ENCODE measurements around the gene COBL. TPM values are rescaled to one million over a fixed set of nuclear protein-coding genes. Genes with fewer than 3 reads are reported as not detected.

Gene COBL
- total RNA-seq, 1 experiment from 2014 or later: 0.81 TPM

DNA sequence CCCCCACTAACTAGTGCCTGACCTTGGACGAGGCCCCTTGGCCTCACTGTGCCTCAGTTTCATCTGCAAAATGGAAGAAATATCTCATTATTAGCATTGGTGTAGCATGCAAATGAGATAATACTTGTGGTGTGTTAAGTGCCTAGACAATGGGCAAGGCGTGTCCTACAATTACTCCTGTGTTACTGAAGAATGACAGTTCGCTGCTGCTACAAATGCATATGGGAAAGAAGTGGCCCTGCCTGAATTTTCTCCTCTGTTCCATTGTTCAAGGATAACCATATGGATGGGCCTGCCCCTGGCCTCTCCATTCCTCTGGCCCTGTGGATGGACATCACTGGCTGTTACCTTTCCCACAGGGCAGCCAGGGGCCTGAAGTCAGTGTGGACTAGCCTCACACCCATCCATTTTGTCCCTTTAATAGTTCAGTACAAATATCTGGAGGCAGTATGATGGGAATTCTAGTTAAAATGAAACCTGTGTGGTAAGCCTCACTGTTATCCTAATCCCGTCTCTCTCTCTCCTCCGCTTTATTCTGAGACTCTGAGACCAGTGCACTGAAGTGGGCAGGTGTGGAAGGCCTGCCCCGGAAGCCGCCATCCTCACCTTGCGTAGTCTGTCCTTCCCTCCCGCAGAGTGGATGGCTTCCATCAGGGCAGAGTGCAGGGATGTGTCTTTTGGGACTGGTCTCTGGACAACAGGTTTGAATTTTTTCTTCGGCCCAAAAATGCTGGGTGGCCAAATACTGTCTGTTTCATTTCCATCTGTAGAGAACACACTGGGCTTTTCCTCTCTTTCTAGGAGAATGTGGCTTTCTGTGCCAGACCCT lies 289.3 kb downstream of the COBL start:
- DNase-seq (ENCODE audit: low spot score): no peak

GRCh38 chr7:51026341-51026740 lies 290.3 kb downstream of the COBL start:
- DNase-seq (ENCODE audit: low spot score): no peak

DNA sequence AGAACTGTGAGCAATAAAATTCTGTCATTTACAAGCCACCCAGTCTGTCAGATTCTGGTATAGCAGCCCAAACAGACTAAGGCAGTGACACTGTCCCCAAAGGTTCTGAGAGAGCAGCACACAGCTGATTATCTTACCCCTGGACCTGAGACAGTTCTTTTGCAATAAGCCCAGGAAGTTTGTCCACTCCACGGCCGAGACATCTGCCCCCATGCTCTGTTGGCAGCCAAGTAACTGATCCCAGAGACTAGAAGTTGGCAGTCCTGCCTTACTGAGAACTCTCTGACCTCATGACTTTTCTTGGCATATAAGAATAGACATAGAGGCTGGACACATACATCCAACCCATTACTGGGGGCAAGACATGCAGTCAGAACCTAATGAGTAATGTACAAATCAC lies 290.9 kb downstream of the COBL start:
- DNase-seq (ENCODE audit: low spot score): no peak

GRCh38 chr7:51024867-51025266 lies 291.7 kb downstream of the COBL start:
- DNase-seq (ENCODE audit: low spot score): no peak

DNA sequence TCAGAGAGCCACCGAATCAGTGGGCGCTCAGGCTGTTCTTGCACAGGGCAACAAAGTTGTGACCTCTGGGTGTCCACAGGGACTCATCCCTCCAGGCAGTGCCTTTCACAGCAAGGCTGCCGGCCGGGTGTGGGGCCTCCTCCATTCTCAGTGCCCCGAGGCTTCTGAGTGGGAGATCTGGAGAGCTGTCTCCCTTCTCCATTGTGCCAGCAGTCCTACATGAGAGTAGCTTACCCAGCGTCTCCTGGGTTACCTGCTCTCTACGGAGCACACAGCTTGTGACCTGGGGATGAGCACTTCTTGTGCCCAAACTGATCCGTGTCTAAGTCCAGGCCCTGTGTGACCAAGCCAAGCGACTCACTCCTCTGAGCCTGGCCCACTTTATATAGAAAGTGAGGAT lies 293.1 kb downstream of the COBL start:
- DNase-seq (ENCODE audit: low spot score): no peak

DNA sequence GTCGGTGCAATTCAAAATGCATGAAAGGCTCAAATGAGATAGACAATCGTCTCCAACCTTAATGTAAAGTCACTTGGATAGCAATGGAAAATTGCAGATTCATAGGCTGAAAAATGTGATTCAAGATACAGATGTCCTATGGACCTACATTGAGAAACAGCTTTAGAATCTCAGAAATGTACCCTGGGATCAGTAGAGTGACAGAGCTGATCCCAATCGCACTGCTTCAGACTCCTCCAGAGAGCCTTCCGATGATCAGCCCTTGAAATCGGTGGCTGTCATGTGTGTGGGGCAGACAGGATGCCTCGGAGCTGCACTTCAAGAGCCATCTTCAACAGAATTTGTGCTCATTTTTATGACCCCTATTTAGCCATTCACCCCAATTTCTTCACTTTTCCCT lies 293.8 kb downstream of the COBL start:
- no peak for DNase-seq (ENCODE audit: low spot score)

- no peak for DNase-seq (ENCODE audit: low spot score)
Measured at GRCh38 chr7:51021906-51022570, 294.6 kb downstream of the COBL start.

GRCh38 chr7:51020944-51021343 lies 295.7 kb downstream of the COBL start:
- DNase-seq (ENCODE audit: low spot score): no peak

GRCh38 chr7:51019891-51020870 lies 296.4 kb downstream of the COBL start:
- no peak for DNase-seq (ENCODE audit: low spot score)

DNA sequence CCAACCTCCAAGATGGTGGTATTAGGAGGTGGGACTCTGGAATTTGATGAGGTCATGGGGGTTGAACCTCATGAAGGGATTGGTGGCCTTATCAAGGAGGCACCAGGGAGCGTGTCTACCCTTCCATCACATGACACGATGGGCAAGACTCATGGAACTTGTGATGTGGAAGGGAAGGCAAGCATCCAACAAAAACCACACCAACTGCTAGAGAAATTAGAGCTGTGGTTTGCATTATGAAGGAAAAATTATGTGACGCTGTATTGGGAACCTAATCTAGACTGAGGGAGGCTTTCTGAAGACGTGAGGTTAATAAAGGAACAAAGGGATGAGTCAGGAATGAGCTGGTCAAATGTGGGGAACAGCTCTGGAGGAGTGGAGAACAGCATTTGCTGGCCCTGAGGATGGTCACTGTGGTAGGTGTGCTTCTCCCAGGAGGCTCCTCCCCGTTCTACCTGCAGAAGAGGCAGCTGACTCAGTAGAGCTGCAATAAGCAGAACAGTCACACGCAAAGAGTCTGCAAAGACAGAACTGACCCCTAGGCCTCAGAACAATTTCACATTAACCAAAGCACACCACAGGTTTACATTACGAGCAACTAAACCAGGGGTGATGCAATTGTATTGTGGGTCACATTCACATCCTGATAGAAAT lies 297.3 kb downstream of the COBL start:
- peak; percentile 100 for DNase-seq (ENCODE audit: low spot score)

DNA sequence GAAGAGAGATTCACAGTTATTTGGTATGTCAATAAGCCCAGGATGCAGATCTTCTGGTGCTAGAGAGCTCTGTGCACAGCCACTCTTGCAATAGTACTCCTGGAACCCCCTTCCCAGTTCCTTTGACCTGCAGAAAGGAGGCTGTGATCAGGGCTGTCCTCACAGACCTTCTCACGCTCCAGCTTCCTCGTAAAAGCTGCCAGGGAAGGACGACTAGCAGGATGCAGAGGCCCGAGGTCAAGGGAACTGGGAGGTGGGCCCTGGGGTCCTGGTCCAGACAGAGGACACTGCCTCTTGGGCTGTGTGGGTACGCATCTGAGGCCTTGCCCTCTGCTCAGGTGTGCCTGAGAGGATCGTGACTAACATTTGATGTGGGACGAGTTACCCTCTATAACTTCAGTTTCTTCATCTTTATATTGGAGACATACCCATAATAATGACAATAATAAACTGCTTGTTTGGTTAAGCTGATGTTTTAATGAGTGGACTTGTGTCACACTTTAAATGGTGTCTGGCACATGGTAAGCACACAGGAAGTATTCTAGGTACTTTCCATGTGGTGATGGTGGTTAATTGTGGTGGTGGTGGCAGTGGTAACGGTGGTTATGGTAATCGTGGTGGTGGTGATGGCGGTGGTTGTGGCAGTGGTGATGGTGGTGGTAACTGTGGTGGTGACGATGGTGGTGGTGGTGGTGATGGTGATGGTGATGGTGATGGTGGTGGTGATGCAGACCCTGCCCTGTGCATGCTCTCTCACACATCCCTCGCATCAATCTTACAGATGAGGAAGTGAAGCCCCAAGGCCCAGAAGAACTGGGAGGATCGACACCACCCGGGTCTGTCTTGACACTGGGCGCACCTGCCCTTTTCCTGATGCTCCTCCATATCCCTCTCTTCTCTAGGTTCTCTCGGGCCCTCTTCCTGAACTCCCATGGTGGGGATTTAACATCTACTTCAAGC lies 298.8 kb downstream of the COBL start:
- no peak for DNase-seq (ENCODE audit: low spot score)

DNA sequence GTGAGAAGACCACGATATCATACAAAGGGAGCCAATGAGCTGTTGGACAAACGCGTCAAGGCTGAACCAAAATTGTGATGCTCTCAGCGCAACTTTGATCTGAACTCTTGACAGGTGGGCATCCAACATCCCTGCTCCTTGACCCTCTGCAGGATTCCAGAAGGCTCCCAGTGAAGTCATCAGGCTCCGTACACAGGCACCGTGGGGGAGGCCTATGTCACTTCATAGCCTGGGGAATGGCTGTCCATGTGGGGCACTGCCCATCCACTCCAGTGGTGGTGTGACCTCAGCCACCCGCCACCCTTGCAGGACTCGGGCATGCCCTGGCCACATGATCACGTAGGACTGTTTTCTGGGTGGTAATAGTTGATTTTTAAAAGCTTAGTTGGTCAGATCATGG lies 300.1 kb downstream of the COBL start:
- no peak for DNase-seq (ENCODE audit: low spot score)

GRCh38 chr7:51015581-51015980 lies 301.0 kb downstream of the COBL start:
- no peak for DNase-seq (ENCODE audit: low spot score)

DNA sequence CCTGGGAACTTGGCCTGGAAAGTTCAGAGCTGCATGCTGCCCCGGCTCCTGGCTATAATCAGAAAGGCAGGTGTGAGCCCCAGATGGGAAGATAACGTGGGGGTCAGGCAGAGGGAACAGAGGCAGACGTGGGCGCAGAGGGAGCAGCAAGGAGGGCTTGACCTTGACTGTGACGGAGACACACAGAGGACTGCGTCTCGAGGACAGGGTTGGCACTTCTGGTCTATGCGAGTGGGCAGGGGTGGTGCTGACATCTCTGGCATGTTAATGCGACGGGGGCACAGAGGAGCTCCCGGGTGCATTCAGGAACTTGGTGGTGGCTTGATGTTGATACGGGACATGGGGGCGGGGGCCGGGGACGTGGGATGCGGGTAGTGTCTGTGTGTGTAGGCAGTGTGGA lies 301.8 kb downstream of the COBL start:
- DNase-seq (ENCODE audit: low spot score): no peak

GRCh38 chr7:51013861-51014511 lies 302.6 kb downstream of the COBL start:
- no peak for DNase-seq (ENCODE audit: low spot score)

GRCh38 chr7:51013218-51013786 lies 303.3 kb downstream of the COBL start:
- DNase-seq (ENCODE audit: low spot score): no peak

DNA sequence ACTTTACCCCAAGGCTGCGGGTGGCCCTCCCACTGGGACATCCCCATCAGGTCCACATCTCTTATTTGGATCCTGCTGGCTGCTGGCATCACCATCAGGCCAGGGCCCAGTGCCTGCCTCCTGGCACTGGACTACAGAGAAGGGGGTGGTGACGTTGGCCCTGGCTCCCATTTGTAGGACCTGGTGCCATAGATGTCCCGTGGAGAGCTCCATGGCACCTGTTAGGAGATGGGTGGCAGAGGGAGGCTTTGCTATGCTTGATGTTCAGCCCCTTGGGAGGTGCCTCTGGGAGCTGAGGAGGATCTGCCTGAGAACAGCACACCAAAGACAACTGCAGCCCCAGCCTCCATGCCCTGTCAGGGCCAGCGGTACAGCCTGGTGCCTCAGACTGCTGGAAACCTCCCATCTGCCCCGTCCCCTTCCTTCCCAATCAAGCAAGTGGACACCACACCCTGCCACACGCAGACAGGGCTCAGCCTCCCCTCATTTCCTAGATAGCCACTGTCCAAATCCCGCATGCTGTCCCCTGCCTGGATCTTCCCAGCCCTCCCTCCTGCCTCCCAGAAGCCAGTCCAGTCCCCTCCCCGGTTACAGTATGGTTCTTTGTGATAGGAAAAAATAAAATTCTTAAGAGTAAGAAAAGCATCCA lies 303.9 kb downstream of the COBL start:
- DNase-seq (ENCODE audit: low spot score): no peak

DNA sequence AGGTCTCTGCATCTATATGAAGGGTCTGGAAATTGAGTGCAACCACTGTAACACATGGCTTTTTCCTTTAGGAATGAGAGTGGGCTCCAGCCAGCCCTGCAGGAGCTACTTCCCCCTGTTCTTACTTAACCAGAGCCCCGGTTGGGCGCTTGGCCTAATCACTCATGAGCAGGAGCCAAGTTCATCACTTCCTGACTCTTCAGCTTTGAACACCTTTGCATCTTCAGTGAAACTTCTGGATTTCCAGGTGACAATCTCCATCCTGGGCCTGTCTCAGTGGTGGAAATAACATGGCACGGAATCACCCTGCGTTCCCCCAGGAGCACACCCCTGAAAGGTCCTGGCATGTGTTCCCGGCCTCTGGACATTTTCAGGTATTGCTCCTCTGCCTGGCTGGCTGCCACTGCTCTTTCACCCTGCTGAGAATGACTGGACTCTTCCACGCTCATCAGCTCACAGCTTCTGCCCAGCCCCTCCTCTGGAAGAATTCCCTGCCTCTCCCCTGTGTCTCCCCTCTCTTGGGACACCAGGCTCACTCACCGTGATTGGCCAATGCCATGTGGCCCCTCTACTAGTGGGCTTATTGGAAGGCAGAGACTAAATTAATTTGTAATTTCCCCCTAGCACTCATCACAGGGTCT lies 304.8 kb downstream of the COBL start:
- no peak for DNase-seq (ENCODE audit: low spot score)

- DNase-seq (ENCODE audit: low spot score): no peak
Measured at GRCh38 chr7:51010534-51010933, 306.1 kb downstream of the COBL start.

All from H4 (cell line).